ELR (cell line): ENCODE data around the gene CTIF.
A peak's percentile ranks its signal among the peaks of the same experiment; 100 is the strongest.

Source experiments
- DNase-seq: peaks from one replicate; pipeline ENCODE4 v3.0.0-alpha.2; 2015; ENCODE audit warnings: low read depth

CTIF gene

DNA sequence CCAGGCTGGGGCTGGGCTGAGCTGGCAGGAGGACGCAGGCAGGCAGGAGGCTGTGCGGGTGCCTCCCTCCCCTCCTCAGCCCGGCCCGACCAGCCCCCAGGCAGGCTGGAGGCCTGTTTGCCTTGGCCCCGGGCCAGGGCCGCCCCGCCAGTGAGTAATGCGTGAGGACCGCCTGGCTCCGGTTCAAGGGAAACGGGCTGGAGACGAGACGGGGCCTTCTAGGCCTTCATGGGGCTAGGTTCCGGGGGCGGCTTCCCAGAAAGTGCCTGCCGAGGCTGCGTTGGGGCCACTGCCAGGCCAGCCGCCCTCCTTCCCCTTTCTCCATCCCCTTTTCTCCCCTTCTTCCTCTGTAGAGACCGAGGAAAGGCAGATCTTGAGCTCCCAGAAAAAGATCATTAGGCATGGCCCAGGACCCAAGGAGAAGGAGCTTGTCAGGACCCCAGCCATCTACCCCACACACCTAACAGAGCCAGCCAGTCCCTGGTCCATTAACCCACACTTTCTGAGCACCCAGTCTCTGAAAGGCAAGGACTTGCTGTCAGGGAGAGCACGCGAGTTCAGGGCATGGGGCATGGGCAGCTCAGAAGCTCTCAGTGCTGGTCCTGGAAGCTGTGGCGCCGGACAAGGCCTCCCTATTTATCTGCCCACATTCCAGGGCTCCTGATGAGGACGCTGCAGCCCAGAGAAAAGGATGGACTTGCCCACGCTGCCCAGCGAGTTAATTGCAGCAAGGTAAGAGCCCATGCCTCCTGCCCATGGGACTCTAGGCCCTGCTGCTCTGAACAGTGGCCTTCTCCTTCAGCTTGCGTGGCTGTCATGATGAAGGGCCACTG lies 363.4 kb downstream of the CTIF start:
- peak; percentile 85 for DNase-seq

DNA sequence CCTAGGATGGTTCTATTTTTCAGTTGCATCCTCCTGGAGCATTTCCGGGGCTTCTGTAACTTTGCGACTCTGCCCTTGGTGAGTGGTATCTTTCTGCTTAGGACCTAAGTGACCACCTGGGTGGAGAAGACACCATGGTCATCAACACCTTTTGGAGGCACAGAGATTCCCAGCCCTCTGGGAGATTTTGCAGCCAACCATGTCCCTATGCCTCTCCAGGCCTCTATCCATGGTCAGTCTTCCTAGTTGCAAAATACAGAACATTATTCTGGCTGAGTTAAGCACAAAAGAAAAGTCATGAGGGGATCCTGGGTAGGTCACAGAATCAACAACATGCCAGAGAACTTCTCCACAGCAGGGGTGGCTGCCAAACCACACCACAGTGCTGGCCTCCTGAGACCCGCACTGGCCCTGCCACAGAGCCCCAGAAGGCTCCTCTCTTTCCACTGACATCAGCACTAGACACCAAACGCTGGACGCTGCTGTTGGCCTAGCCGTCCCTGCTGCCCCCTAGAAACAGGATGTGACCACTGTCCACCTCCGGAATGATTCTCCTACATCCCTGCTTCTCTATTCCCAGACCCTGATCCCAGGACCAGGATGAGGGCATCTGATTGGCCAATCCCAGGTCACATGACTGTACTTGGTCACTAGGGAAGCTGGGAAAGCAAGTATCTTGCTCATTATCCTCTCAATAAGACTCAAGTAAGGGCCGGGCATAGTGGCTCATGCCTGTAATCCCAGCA lies 364.2 kb downstream of the CTIF start:
- peak; percentile 17 for DNase-seq

DNA sequence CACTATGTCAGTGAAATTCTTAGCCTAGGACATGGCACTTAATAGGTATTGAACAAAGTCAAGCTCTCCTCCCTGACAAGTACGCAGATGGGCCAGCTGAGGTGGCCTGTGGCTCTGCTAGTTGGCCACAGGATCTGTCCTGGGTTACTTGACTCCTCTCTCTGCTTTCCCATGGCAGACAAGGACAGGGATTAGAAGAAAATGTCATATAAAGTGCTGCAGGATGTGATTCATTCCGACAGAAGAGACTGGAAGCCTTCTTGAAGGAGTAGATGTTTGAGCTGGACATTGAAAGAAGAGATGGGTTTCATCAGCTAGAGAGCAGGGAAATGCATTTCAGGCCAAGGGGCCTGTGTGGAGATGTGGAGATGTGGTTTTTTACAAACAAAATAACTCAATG lies 365.3 kb downstream of the CTIF start:
- peak; percentile 46 for DNase-seq

DNA sequence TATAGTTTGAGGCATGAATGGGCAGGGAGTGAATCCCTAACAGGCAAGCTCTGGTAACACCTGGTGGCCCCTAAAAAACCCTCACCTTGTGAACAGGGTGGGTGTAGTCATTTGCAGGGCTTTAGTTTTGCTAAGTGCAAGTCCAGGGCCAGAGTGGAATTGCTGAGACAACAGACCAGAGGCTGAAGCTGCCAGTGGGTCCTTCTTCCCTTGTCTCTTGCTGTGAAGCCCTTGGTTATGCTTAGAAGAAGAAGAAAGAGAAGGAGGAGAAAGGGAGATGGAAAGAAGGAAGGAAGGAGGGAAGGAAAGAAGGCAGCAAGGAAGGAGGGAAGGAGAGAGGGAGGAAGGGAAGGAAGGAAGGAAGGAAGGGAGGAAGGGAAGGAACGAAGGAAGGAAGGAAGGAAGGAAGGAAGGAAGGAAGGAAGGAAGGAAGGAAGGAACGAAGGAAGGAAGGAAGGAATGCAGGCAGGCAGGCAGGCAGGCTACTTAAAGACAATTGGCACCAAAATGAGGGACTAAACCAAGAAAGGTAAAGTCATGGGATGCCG lies 366.1 kb downstream of the CTIF start:
- no peak for DNase-seq

DNA sequence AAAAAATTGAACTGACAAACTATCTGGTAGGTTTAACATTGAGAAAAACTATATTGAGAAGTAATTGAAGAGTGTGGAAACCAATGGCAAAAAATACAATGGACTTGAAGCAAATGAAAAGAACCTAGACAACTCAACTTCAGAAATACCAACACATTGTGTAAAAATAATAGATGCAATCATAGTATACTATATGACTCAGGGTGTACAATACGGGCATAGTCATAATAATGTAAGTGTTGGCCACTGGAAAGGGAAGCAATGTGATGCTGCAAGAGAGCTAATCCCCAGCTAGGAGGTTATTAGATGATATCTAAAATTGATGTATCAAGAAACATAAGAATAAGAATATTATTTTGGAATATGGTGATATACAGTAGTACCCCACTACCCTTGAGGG lies 366.7 kb downstream of the CTIF start:
- DNase-seq: peak; percentile 72

DNA sequence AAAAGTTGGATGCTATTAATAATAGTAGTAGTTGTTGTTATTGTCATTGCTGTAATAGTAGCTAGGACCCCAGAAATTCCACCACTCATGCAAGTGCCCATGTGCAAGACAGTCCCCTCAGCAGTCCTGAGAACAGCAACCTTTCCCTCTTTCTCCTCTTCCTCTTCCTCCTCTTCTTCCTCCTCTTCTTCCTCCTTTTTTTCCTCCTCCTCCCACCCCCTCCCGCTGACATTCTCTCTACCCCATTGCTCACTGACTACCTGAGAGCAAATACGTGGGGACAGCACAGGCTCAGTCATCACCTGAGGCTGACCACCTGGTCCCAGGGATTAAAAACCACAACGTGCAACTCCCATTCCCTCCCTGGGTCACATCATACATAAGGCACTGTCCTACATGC lies 370.1 kb downstream of the CTIF start:
- DNase-seq: no peak

DNA sequence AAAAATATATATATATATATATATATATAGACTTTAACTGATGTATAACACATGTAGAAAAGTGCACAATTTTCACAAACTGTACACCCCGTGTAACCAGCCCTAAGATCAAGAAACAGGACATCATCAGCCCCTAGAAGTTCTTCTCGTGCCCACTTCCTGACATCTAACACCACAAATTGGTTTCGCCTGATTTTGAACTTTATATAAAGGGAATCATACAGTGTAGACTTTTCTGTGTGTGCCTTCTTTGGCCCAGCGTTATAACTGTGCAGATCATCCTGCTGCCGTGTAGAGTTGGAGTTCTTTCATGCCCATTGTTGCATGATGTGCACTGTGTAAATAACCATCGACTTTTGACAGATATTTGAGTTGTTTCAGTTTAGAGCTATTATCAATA lies 370.9 kb downstream of the CTIF start:
- DNase-seq: no peak

DNA sequence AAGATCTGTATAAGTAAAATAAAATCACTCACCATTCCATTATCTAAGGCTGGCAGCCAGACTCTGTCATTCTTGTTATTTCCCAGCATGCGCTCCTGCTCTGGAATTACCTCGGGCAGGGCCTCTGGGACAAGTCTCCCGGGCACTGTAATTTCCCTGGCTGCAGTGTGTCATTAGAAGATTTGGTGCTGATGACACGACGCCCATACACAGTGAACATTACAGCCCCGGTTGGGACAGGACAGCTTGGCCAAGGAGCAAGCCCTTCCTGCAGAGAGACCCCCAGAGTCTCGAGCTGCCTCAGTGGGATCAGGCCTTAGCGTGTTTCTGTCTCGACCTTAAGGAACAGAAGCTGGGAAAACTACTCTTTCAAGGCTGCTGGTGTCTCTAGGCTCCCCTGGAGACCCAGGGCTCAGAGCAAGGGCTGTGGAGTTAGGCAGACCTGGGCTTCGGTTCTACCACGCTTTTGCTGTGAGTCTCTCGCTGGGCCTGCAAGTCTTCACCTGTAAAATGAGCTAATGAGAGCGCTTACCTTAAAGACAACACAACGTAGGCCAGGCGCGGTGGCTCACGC lies 372.2 kb downstream of the CTIF start:
- DNase-seq: no peak
